WTC11 (cell line): ENCODE results near the gene ADAMTS2.

Experiments
- CTCF ChIP-seq: fragments of 200-600 bp; IDR thresholded peaks from 2 replicates; pipeline ENCODE4 v1.8.0; 2022; ENCODE audit warnings: antibody characterized with exemption
- E2F4 ChIP-seq: sonication (generic); formaldehyde crosslinking; IDR thresholded peaks from 2 replicates; pipeline ENCODE4 v1.8.1; 2022; ENCODE audit warnings: low read depth, mild to moderate bottlenecking, moderate library complexity, missing genetic modification reagents, borderline replicate concordance
- NFYB ChIP-seq: sonication (generic); formaldehyde crosslinking; conservative IDR thresholded peaks from 2 replicates; pipeline ENCODE4 v1.8.0; 2022; ENCODE audit warnings: low read depth, missing genetic modification reagents
- ZNF281 ChIP-seq: sonication (generic); formaldehyde crosslinking; IDR thresholded peaks from 2 replicates; pipeline ENCODE4 v1.8.0; 2023; ENCODE audit warnings: mild to moderate bottlenecking, missing genetic modification reagents

DNA sequence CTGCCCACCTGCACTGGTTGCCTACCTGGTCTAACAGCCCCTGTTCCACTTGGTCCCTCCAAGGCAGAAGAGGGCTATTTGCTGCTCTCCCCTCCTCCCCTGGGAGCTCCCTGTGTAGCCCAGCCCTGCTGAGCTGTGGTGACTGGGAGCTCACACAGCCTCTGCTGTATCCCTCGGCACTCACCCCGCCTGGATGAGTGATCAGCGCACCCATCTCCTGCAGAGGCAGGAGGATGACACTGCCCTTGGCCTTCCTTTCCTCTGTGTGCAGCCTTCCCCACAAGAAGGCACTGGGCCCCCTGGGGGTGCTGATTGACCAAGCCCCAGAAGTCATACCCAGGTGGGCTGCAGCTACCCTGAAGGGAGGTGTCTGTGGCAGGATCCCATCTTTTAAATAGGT is 134.2 kb downstream of the ADAMTS2 start:
- no peak for TF ChIP-seq CTCF
- no peak for TF ChIP-seq NFYB (CRISPR knock-in tag)
- no peak for TF ChIP-seq ZNF281 (CRISPR knock-in tag)
- TF ChIP-seq E2F4 (CRISPR knock-in tag), result no peak
